Measurements from ENCODE around the gene JADE3.

Gene JADE3

GRCh38 chrX:47098338-47099094 is 186.3 kb downstream of the JADE3 start:
- TF ChIP-seq CTCF (IDR thresholded peaks at IDR 0.05; ENCODE audit: low read depth, low read length, missing control alignments) = no peak
- no peak for DNase-seq (ENCODE audit: low read depth)

GRCh38 chrX:47101206-47101605 is 189.0 kb downstream of the JADE3 start:
- no peak overlapping the region for H3K4me3 ChIP-seq (ENCODE audit: low read depth, low read length)
- TF ChIP-seq CTCF (IDR thresholded peaks at IDR 0.05; ENCODE audit: low read depth, low read length, missing control alignments) = no peak
- no peak for DNase-seq (ENCODE audit: low read depth)

More at GRCh38 chrX:47098338-47099094, 186.3 kb downstream of the JADE3 start:
- no peak overlapping the region for H3K4me3 ChIP-seq (ENCODE audit: low read depth, low read length)

All from GM12864 (cell line).